Measurements from ENCODE around the gene LRRTM3.

DNA sequence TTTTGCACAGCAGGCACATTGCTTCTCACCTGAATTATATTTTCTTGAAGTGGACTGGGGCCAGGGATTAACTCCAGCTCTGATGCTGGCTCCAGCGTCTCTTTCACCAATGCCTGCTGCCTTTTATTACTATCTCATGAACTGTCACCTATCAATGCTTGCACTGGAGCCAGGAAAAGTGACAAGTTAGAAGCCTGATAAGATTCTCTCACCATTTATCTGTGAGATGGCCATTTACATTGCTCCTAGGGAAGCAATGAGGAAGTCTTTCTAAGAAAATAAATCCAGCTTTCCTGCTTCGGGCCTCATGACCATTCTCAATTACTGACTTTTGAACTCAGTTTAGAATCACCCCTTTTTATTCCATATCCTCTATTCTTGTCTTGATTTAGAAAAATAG lies 48.5 kb upstream of the LRRTM3 start:
- TF ChIP-seq, protein P1, sequence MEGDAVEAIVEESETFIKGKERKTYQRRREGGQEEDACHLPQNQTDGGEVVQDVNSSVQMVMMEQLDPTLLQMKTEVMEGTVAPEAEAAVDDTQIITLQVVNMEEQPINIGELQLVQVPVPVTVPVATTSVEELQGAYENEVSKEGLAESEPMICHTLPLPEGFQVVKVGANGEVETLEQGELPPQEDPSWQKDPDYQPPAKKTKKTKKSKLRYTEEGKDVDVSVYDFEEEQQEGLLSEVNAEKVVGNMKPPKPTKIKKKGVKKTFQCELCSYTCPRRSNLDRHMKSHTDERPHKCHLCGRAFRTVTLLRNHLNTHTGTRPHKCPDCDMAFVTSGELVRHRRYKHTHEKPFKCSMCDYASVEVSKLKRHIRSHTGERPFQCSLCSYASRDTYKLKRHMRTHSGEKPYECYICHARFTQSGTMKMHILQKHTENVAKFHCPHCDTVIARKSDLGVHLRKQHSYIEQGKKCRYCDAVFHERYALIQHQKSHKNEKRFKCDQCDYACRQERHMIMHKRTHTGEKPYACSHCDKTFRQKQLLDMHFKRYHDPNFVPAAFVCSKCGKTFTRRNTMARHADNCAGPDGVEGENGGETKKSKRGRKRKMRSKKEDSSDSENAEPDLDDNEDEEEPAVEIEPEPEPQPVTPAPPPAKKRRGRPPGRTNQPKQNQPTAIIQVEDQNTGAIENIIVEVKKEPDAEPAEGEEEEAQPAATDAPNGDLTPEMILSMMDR (IDR thresholded peaks at IDR 0.05 in 8 of 11, conservative IDR thresholded peaks at IDR 0.05 in 3 of 11): no peak
- no peak for TF ChIP-seq POLR2A (IDR thresholded peaks at IDR 0.05)

Data from spleen (tissue), 7 donors.